Panc1 (cell line): ENCODE measurements around the gene TMEM87B.

Experiments used
- CTCF ChIP-seq: fragments of 450-650 bp; IDR thresholded peaks from 2 replicates; pipeline ENCODE4 v1.5.1; 2017; ENCODE audit warnings: mild to moderate bottlenecking
- POLR2AphosphoS5 ChIP-seq: IDR thresholded peaks from 2 replicates; pipeline ENCODE4 v1.6.1; 2012; ENCODE audit warnings: mild to moderate bottlenecking, low read depth, low read length, moderate library complexity
- SIN3A ChIP-seq: IDR thresholded peaks from 2 replicates; pipeline ENCODE4 v1.6.1; 2012; ENCODE audit warnings: low read depth, mild to moderate bottlenecking, low read length, moderate library complexity, borderline replicate concordance; ENCODE audit not compliant: insufficient read depth
- TF ChIP-seq, protein P1 (sequence below), 2 experiments: IDR thresholded peaks; 2 replicates each; pipeline ENCODE4 v1.6.1; 2011 to 2012; ENCODE audit warnings: low read depth in 2 of 2, control low read depth in 1 of 2, low read length in 1 of 2, mild to moderate bottlenecking in 1 of 2, moderate library complexity in 1 of 2; ENCODE audit not compliant: insufficient read depth in 1 of 2

- no peak for TF ChIP-seq CTCF
- no peak for TF ChIP-seq SIN3A
- TF ChIP-seq, protein P1, sequence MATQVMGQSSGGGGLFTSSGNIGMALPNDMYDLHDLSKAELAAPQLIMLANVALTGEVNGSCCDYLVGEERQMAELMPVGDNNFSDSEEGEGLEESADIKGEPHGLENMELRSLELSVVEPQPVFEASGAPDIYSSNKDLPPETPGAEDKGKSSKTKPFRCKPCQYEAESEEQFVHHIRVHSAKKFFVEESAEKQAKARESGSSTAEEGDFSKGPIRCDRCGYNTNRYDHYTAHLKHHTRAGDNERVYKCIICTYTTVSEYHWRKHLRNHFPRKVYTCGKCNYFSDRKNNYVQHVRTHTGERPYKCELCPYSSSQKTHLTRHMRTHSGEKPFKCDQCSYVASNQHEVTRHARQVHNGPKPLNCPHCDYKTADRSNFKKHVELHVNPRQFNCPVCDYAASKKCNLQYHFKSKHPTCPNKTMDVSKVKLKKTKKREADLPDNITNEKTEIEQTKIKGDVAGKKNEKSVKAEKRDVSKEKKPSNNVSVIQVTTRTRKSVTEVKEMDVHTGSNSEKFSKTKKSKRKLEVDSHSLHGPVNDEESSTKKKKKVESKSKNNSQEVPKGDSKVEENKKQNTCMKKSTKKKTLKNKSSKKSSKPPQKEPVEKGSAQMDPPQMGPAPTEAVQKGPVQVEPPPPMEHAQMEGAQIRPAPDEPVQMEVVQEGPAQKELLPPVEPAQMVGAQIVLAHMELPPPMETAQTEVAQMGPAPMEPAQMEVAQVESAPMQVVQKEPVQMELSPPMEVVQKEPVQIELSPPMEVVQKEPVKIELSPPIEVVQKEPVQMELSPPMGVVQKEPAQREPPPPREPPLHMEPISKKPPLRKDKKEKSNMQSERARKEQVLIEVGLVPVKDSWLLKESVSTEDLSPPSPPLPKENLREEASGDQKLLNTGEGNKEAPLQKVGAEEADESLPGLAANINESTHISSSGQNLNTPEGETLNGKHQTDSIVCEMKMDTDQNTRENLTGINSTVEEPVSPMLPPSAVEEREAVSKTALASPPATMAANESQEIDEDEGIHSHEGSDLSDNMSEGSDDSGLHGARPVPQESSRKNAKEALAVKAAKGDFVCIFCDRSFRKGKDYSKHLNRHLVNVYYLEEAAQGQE (IDR thresholded peaks at IDR 0.05; ENCODE audit: insufficient read depth in 1 of 2, low read depth in 2 of 2, low read length in 1 of 2) = no peak
- TF ChIP-seq POLR2AphosphoS5 = no peak
These were observed 83.3 kb downstream of the TMEM87B start, which contains the start of gene FBLN7 for GRCh38 chr2:112138159-112139032.
